ENCODE results near the gene CITED1.

CITED1 gene

DNA sequence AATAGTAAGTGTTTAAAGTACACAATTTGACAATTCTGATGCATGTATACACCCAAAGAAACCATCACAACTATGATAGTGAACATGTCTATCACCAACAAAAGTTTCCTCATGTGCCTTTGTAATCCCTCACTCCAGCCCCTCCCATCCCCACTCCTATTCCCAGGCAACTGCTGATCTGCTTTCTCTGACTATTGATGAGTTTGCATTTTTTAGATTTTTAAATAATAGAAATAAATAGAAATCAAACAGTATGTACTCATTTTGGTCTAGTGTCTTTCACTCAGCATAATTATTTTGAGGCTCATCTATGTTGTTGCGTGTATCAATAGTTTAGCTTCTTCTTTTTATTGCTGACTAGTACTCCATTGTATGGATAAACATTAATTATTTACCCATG is 23.4 kb downstream of the CITED1 start:
- ChIA-PET CTCF (no interaction called here), POLR2A (ENCODE audit: low non-redundant PET) (no interaction called here)
- no peak for TF ChIP-seq CTCF (conservative IDR thresholded peaks at IDR 0.05; ENCODE audit: low read depth)
- H3K27ac ChIP-seq: no peak overlapping the region
- DNase-seq (ENCODE audit: low spot score): no peak

GRCh38 chrX:72280321-72280845 is 25.3 kb downstream of the CITED1 start:
- no peak for TF ChIP-seq CTCF (conservative IDR thresholded peaks at IDR 0.05; ENCODE audit: low read depth)
- no peak overlapping the region for H3K27ac ChIP-seq
- ChIA-PET POLR2A (ENCODE audit: low non-redundant PET) (no interaction called here), CTCF (no interaction called here)
- DNase-seq (ENCODE audit: low spot score): peak; percentile 32

DNA sequence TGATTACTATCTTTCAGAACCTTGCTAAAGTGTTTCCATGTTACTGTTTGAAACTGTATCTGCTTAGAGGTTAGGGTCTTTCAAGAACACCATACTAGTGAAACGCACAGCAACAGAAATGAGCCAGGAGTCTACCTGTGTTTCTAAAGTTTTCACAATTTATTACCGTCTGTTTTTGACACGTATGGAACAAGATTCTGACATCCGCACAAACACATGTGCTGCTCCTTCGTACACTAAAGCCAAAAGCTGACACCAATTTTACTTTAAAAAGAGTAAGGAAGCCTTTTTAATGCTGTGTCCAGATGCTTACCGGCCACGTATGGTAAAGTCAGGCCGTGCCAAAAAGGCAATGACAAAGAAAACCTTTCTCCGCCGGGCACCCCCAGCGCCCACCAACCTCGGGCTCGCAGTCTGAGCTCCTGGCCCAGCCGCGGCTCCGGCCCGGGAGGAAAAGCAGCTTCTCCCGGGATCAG is 29.2 kb downstream of the CITED1 start:
- no peak for TF ChIP-seq CTCF (conservative IDR thresholded peaks at IDR 0.05; ENCODE audit: low read depth)
- H3K27ac ChIP-seq: peak overlapping the region; percentile 77
- POLR2A ChIA-PET (ENCODE audit: low non-redundant PET): interaction anchor here (0.6 to 1.2 kb wide), 3 partner anchors 18 to 260 kb away, joined by 3 read pairs; no protein-coding TSS in a partner anchor
- CTCF ChIA-PET: interaction anchor here (0.6 to 0.7 kb wide), 4 partner anchors 31 to 1275 kb away, joined by 3 to 6 read pairs (median 4); no protein-coding TSS in a partner anchor
- no peak for DNase-seq (ENCODE audit: low spot score)

- CTCF ChIA-PET: no interaction called here
- no peak for DNase-seq (ENCODE audit: low spot score)
- POLR2A ChIA-PET (ENCODE audit: low non-redundant PET): no interaction called here
- no peak for TF ChIP-seq CTCF (conservative IDR thresholded peaks at IDR 0.05; ENCODE audit: low read depth)
- no peak overlapping the region for H3K27ac ChIP-seq
These were observed 31.2 kb downstream of the CITED1 start for GRCh38 chrX:72274526-72274925.

DNA sequence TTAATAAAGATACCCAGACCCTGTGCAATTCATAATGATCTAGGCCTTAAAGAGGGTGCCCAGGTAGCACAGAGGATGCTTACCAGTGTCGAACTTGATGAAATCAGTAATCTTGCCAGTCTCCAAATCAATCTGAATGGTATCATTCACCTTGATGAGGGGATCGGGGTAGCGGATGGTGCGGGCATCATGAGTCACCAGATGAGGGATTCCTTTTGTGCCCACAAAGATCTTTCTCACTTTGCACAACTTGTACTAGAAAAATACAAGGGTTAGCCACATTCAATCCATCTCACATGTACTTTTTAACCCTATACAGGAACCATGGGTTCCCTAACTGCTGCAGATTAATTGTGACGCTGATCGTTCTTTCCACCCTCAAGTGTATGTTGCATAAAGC is 32.0 kb downstream of the CITED1 start:
- ChIA-PET POLR2A (ENCODE audit: low non-redundant PET) (no interaction called here), CTCF (no interaction called here)
- no peak overlapping the region for H3K27ac ChIP-seq
- no peak for DNase-seq (ENCODE audit: low spot score)
- TF ChIP-seq CTCF (conservative IDR thresholded peaks at IDR 0.05; ENCODE audit: low read depth): no peak

DNA sequence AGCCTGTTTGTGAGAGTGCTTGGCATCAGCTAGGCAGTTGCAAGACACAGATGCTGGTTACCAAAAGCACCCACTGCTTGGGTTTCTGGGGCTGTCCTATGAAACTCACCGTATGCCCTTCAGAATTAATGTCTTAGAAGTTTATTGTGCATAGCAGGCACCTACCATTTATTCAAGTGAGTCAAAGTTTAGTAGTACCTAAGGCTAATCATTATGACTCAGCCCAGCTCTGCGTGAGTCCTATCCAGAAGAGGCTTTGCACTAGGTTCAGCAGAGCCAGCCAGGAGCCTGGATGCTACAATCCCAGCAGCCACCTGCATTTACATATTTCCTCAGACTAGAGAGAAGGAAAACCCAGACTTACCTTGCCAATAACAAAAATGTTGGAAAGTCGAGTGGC is 32.8 kb downstream of the CITED1 start:
- ChIA-PET CTCF (no interaction called here), POLR2A (ENCODE audit: low non-redundant PET) (no interaction called here)
- TF ChIP-seq CTCF (conservative IDR thresholded peaks at IDR 0.05; ENCODE audit: low read depth): no peak
- H3K27ac ChIP-seq: peak overlapping the region; percentile 14; the same call in 1 of the 2 replicates
- DNase-seq (ENCODE audit: low spot score): peak; percentile 45
